COR-L47 (cell line): Measurements from ENCODE around the gene FBXO3.
"Not testable (repeated sequence)": the region's sequence is repeated elsewhere in the genome, so short reads cannot be mapped to it uniquely, and the experiment has no call there.

ENCODE experiments used
- DNase-seq: peaks from one replicate; lab custom pipeline; 2025; lab: John Stamatoyannopoulos, UW

Gene FBXO3

DNA sequence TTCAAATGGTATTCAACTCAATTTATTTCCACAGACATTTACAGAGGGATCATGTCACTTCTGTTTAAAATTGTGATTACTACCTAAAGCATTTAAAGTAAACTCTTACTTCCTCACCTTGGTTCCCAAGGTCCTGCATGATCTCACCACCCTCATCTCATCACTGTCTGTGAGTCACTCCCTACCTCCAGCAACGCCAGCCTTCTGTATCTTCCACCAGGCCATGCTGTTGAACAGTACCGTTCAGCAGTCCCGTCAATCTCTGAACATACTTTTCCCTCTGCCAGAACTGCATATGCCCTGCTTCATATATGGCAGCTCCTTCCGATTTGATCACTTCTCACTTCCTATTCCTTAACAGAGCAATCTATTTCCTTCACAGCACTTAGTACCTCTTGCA, 2.0 kb downstream of the FBXO3 start:
- DNase-seq, result no peak

DNA sequence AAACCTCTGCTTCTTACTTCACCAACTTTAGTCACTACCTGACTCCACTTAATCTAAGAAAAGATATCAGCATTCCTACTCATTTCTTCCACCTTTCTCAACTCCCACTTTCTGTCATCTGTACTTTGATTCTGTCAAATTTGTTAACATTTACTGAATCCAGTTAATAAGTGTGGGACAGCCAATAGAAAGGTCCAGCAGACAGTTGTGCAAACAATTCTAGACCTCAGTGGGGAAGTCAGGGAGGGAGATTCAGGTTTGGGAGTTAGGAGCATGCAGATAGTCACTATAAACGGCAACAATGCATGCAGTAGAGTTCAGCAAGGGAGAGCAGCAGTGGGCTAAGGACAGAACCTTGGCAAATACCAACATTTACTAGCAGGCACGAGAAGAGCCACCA, 4.1 kb downstream of the FBXO3 start:
- DNase-seq, result no peak

DNA sequence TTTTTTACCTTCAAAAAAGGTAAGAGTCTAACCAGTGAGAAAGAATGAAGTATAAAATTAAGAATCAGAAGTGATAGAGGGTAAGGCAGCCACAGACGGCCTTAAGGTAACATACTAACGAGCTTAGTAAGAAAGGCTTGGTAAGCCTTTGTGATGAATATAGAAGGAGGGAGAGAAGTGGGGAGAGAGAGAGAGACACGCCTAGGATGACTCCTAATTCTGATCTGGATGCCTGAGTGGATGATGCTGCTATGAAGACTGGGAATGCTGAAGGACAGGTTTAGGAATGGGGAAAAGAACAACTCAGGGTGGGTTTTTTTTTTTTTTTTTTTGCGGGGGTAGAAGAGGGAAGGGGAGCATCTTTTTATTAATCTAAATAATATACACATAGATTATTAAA, 4.8 kb downstream of the FBXO3 start:
- DNase-seq, result no peak

- DNase-seq, result no peak
Measured at GRCh38 chr11:33767624-33768023, 6.7 kb downstream of the FBXO3 start.

DNA sequence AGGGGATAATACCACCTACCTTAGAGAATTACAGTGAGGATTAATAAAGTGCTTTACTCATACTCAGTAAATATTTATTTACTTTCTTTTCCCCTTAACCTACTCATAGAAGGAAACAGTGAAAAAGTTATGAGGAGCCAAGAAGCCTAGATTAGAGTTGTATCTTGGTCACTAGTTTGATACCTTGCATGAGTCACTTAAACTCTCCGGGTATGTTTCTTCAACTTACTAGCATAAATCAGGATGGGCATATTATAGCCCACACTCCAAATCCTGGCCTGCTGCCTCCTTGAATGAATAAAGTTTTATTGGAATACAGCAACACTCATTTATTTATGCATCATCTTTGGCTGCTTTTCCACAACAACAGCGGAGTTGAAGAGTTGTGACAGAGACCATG, 8.2 kb downstream of the FBXO3 start:
- DNase-seq, result no peak

- no peak for DNase-seq
Measured at GRCh38 chr11:33761471-33761870, 12.8 kb downstream of the FBXO3 start.

- no peak for DNase-seq
Measured at GRCh38 chr11:33753304-33753967, 20.9 kb downstream of the FBXO3 start.

DNA sequence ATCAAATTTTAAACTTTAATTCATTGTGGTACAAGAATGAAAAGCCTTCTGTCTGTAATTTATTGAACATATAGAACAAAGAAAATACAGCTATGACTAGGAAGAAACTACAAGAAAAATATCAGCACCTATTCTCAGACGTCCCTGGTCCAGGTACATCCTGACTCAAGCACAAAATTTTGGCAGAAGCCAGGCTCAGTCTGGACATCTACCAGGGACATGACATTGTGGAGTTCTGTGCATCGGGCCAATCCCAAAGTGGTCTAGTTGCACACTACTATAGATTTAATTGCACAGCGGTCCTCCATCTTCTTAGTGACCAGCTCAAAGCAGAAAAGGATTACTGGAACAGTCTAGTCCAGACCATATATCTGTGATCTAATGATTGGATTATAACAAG, 22.4 kb downstream of the FBXO3 start:
- no peak for DNase-seq

- no peak for DNase-seq
Measured at GRCh38 chr11:33747979-33748378, 26.3 kb downstream of the FBXO3 start.

DNA sequence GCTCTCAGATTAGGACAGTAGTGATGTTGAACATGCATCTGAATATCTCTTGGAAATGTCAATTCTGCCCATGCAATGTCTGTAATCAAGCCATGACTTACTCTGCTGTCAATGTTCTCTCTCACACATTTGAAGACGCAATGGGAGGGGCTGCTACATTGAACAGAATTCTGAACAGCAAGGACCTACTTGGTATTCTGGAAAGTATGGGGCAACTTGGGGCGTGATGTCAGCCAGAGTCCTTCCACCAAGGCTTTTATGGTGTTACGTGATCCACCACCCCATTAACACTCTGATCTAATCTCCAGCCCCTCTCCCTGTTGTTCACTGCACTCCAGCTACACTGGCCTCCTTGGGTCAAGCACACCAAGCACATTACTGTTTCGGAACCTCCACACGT, 31.0 kb downstream of the FBXO3 start:
- no peak for DNase-seq

- no peak for DNase-seq
Measured at GRCh38 chr11:33742249-33742851, 32.0 kb downstream of the FBXO3 start.

DNA sequence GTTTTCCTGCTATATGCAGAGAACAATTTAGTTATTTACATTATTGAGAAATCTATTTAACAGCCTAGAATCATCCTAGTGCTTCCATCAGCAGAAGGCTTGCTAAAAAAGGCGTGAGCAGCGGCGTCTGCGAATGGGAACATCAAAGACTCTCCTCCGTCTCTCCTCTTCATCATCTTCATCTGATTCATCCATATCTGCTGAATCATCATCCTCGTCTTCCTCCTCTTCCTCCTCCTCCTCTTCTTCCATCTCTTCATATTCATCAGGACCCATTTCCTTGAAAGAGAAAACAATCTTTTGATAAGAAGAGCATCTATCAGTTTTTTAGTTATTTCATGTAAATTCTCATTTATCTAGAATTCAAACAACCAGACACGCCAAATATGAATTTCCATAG, 32.5 kb downstream of the FBXO3 start:
- DNase-seq, result no peak

GRCh38 chr11:33737362-33737821, 36.9 kb downstream of the FBXO3 start:
- DNase-seq, result no peak

GRCh38 chr11:33736148-33736812, 38.0 kb downstream of the FBXO3 start, which contains the start of gene CD59:
TSS of gene CD59 (minus strand) at chr11:33736423. CDS start at chr11:33722445, 13,978 bp downstream.
- DNase-seq, result peak; percentile 73

DNA sequence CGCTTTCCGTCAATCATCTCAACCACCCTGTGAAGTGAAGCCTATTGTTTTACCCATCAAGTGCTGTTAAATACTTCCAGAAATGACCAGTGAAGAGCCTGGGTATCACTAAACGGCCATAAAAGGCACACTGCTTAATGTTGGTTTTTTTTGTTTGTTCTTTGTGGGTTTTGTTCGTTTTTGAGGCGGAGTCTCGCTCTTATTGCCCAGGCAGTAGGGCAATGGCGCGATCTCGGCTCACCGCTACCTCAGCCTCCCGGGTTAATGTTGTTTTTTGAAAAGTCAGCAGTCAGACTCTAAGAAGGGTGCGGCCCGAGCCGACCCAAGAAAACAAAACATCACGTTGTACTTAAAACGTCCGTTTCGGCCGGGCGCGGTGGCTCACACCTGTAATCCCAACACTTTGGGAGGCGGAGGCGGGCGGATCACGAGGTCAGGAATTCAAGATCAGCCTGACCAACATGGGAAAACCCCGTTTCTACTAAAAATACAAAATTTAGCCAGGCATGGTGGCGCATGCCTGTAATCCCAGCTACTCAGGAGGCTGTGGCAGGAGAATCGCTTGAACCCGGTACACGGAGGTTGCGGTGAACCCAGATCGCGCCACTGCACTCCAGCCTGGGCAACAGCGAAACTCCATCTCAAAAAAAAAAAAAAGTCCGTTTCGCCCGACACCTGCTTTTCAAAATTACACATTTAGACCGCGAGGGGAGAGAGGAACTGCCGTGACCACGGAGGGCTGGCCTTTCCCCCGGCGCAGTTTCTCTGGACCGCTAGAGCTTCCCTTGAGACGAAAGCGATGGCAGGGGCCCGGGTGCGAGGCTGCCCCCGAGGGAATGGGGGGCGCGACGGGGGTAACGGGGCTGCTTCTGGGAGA, 38.8 kb downstream of the FBXO3 start:
- no peak for DNase-seq

DNA sequence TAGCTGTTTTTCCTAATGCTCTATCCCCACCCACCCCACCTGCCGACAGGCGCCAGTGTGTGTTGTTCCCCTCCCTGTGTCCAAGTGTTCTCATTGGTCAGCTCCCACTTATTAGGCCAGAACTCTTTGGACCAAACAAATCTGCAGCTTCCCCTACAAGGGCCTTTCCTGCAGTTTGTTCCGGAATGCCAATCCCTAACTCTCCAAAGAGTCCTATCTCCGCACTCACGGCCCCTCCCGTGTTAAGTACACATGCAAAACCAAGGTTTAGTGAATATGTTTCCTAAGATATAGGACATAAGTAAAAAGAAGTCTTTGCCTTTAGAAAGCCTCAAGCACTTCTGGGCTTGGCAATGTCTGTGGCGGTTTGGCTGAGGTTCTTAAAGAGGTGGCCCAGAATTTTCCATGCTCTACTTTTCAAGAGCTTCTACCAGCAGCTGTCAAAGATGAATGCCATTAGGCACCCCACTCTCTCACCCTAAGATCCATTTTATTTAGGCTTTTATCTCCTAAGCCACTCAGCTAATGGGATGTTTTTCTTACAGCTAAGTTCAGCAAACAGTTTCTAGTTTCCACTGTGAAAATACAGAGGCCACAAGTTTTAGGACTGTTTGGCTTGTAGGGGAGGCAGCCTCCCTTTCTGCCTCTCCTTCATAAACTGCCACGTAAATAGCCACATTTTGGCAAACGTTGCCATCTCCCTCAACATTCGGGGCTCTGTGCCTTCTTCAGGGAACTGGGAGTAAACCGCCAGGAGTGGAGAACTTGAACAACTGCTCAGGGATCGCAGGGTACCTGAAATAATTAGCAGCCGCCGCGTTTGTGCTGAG, 39.7 kb downstream of the FBXO3 start:
- no peak for DNase-seq

GRCh38 chr11:33733980-33734379, 40.3 kb downstream of the FBXO3 start:
- DNase-seq, result no peak

DNA sequence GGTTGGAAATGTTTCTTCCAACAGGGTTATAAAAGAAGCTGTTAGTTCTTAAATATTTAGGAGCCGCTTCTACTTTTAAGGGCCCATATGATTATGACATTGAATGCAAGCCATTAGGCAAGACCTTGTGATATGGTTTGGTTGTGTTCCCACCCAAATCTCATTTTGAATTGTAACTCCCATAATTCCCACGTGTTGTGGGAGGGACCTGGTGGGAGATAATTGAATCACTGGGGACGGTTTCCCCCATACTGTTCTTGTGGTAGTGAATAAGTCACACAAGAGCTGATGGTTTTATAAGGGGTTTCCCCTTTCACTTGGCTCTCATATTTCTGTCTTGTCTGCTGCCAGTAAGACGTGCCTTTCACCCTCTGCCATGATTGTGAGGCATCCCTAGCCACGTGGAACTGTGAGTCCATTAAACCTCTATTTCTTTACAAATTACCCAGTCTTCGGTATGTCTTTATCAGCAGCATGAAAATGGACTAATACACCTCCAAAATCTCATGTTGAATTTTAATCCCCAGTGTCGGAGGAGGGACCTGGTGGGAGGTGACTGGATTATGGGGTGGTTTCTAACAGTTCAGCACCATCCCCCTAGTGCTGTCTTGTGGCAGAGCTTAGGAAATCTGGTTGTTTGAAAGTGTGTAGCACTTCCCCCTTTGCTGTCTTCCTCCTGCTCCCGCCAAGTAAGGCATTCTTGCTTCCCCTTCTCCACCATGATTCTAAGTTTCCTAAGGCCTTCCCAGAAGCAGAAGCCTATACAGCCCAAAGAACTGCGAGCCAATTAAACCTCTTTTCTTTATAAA, 42.4 kb downstream of the FBXO3 start:
- no peak for DNase-seq

DNA sequence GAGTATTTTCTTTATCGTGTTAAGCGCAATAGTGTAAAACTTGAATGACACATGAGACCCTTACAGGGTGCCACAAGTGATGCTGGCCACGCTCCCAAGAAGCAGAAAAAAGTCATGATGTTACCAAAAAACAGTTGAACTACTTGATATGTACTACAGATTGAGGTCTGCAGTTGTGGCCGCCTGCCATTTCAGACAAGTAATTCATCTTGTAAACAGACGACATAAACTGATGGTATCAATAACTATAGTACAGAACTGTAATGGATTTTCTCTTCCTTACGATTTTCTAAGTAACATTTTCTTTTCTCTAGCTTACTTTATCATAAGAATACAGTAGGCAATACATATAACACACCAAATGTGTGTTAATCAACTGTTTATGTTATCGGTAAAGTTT, 43.6 kb downstream of the FBXO3 start:
- DNase-seq, result no peak

- not testable (repeated sequence) for DNase-seq
Measured at GRCh38 chr11:33729072-33729664, 45.2 kb downstream of the FBXO3 start.
